Left kidney (tissue), 2 donors: ENCODE measurements around the gene ZNF496. TPM values are rescaled to one million over a fixed set of nuclear protein-coding genes. Genes with fewer than 3 reads are reported as not detected.
A peak's percentile ranks its signal among the peaks of the same experiment; 100 is the strongest.
"Not testable (repeated sequence)": the region's sequence is repeated elsewhere in the genome, so short reads cannot be mapped to it uniquely, and the experiment has no call there.

ENCODE experiments used
- DNase-seq: peaks from one replicate; pipeline ENCODE4 v3.0.0-alpha.2; 2013
- polyA plus RNA-seq: library from polyadenylated mRNA; unstranded; fragments of 120-200 nt; gene quantifications from one replicate; pipeline ENCODE4 v1.2.1, GENCODE V29; 2013; ENCODE audit not compliant: insufficient read length

The ZNF496 gene
- polyA plus RNA-seq, 1 donor, result 40.2 TPM

DNA sequence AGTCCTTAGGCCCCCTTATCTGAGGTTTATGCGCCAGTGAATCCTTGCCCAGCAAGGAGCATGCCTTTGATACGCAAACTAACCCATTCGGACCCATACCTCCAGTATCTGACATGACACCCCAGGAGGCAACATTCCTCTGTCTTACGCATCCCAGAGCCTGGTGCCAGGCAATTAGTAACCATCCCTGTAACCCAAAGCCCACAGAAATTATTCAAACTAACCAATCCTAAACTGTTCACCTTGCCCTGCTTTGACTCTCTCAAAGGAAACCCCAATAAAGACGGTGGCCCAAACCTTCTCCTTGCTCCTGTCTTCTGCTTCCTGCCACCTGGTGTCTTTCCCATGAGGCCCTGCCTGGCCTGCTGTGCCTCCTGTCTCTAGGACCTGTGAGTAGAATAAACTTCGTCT, 36.4 kb downstream of the ZNF496 start:
- no peak for DNase-seq

DNA sequence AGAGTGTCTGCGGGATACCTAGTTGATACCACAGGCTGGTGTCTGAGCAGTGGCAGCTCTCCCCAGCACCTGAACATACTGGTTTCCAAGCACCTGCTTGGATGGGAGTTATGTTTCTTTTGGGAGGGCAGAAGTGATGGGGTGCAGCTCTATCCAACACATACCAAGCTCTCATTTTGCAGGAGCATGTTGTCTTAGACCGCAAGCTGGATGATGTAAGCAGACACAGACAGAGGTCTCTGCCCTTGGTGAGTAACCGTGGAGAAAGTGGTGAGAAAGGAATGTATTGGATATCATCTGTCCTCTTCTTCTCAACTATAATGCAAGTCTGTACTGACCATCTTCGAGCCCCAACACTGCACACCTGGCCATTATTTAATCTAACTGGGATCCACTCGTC, 37.4 kb downstream of the ZNF496 start:
- DNase-seq, result no peak

DNA sequence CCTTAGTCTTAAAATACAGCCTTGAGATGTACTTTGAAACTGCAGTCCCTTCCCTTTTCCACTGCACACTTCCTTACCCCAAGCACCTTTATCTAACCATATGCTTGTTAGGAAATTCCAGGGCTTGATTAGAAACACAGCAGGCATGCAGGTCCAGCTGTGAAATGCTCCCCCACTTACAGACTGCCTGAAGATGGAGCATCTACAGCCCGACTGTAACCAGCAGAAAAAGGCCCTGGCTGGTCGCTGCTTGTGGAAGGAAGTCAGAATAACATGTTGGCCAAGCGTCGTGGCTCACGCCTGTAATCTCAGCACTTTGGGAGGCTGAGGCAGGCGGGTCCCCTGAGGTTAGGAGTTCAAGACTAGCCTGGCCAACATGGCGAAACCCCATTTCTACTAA, 38.6 kb downstream of the ZNF496 start:
- DNase-seq, result no peak

DNA sequence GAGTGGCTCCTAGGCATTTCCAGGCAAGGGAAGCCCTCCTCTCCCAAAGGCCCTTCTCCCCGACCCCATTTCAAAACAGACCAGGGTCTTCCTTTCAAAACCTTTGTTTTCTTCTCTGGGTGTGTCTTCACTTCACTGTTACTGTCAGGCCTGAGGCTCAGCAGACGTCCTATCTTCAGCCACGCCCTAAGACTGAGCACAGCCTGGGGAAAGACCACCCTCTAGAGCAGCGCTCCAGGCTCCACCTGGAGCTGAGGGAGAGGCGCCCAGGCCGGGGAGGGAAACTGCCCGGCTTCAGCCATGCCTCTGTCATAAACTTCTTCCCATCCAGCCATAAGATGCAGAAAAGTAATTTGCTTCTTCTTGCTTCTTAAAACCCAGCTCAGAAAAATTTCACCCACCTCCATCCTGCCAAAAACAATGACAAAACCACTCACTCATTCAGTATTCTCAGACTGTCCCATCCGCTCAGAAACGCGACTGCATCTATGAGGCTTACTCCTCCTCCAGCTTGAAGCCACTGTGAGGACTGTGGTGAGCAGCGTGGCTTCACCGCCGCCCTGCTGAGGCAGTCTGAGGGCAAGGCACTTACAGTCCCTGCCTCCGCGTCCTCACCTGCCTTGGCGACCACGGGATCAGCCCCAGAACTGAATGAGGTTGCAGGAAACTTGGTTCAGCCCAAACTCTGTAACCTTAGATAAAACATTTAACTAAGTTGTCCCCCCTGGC, 39.7 kb downstream of the ZNF496 start:
- DNase-seq, result no peak

DNA sequence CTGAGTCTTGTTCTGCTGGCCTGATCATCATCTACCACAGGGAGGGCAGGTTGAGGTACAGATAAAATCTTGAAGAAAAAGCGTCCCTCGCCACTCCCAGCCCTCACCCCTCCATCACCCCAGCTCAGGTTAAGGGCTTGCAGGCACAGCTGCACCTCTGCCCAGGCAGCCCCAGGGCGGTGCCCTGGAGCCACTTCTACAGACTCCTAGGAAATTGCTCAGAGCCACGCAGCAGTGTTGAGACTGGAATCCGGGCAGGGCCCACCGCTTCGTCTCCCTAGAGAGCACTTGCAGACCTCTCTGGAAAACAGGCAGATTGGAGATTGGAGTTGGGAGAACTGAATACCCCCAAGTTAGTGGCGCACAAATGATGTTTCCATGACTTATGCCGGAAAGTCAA, 40.5 kb downstream of the ZNF496 start:
- no peak for DNase-seq

DNA sequence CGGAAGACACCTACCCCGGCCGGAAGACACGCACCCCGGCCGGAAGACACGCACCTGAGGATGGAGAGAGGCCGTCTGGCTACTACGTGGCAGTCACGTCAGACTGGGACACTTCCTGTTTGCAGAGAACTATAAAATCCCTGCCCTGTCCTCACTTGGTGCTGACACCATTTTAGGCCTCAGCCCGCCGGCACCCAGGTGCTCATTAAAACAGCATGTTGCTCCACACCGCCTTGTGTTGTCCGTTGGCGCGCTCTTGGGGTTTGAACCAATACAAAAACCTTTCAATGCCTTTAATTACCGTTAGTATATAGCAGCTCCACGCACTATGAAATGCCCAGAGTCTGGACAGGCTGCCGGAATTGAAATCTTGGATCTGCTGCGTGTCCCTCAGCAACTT, 41.1 kb downstream of the ZNF496 start:
- DNase-seq, result no peak

DNA sequence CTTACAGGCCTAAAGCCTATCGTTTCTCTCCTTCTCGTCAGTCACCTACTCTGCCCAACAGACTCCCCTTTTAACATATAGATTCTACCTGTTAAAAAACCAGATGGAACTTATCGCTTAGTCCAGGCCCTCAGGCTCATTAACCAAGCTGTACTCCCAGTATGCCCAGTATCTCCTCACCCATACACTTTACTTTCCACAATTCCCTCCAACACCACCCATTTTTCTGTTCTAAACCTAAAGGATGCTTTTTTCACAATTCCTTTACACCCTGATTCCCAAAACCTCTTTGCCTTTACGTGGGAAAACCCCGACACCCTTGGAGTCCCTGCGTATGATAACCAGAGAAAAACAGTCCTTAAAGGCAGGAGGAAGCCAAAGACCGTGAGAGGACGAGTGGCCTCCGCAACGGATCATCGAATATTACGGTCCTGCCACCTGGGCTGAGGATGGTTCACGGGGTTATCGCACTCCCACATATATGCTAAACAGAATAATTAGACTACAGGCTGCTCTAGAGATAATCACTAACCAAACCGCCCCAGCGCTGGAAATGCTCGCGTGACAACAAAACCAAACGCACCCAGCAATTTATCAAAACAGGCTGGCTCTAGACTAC, 42.3 kb downstream of the ZNF496 start:
- DNase-seq, result not testable (repeated sequence)

DNA sequence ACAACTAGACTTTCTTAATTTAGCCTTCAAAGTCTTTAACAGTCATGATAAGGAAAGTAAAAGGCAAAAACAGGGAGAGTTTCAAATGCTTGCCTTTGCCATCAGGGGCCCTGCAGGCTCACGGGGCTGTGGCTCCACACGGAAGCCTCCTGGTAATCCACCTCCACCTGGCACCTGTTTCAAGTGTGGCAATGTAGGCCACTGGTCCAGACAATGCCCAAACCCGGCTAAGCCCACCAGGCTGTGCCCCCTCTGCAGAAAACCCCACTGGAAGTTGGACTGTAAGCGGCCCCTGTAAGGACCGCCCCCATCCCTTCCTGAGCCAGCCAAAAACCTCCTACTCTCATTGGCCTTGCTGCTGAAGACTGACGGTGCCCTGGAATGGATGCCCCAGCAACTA, 43.3 kb downstream of the ZNF496 start:
- DNase-seq, result no peak

DNA sequence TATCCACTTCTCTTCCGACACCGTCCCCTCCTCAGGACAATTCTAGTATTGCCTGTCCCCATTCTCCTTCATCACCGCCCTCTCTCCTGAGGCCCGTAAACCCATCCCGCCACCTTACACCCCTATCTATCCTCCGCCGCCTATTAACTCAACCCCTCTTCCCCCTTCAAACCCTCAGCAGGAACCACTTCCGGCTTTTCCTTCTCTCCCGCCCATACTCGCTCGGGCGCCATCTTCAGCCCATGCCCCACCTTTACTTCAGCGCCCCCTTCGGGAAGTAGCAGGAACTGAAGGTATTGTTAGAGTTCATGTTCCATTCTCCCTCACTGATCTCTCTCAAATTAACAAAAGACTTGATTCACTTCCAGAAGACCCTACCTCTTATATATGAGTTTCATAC, 44.2 kb downstream of the ZNF496 start:
- DNase-seq, result no peak

DNA sequence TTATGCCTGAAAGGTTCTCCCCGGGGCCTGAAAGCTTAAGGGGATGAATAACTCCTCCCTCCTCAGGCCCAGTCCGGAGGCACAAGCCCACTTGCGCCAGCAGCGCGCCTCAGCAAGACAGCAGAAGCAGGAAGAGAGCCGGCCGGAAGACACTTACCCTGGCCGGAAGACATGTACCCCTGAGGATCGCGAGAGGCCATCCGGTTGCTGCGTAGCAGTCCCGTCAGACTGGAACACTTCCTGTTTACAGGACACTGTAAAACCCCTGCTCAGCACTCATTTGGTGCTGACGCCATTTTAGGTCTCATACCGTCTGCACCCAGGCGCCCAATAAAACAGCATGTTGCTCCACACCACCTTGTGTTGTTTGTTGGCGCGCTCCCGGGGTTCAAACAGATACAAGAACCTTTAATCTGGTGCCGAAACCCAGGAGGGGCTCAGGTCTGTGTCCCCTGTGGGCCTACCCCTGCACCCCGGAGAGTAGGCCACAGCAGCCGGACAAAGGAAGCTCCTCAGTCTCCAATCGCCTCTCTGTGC, 45.5 kb downstream of the ZNF496 start:
- DNase-seq, result no peak

DNA sequence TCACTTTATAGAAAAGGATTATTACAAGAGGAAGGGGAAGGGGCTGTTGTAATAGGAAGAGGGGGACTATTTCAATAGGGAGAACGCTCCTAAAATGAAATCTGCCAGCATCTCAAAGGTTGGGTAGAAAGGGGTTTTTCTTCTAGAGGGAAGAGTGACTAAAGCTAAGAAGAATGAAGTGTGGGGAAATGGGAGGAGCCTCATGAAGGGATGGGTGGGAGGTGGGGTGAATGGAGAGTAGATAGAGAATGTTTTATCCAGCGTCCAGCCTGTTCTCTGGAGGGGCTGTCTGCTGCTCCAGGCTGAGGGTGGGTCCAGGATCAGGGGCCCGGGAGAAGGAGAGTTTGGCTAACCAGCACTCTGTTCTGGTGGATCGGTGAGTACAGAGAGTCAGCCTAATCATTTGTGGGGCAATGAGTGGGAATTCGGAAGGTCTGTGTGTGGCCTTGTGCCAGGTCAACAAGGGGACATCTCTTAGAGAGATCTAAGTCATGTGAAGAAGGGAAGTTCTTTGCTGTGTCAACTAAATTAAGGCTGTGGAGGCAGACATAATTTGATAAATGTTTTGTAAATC, 50.6 kb downstream of the ZNF496 start:
- DNase-seq, result no peak

DNA sequence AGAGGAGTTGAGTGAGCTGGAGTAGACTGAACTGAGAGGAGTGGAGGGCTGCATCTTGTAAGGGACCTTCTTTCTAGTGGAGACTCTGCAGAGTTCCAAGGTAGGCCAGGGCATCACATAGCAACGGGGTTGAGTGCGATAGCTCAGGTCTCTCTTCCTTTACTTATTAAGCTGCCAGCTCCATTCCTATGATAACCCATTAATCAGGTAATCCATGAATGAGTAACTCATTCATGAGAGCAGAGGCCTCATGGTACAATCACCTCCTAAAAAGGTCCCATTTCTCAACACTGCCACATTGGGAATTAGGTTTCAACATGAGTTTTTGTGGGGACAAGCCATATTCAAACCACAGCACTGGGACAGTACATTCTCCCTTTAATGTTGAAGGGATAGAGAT, 54.5 kb downstream of the ZNF496 start:
- DNase-seq, result peak; percentile 15

DNA sequence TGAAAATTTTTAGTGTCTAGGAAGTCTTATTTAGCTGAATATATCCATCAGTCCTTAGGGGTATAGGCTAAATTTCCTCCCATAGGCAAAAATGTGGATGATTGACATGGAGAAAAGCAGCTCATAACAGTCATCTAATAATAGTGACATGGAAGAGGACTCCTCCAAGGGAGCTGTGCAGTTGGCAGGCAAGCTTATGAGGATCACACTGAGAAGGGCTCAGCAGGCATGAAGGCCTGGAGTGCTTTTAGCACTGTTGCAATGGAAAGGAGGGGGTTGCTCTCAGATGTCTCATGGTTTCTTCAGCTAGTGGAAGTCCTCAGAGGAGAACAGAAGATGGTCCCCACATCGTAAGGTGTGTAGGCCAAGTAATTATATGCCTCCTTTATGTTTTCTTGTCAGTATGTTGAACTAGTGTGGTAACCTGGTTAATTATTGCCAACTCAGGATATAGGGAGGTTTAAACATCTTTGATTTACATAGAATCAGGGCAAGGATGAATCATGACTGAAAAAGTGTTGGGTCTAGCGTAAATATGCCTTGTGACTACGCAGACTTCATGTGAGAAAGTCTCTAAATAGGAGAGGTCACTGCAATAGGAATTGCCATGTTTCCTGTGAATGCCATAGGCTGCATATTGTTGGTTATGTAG, 56.9 kb downstream of the ZNF496 start:
- no peak for DNase-seq

DNA sequence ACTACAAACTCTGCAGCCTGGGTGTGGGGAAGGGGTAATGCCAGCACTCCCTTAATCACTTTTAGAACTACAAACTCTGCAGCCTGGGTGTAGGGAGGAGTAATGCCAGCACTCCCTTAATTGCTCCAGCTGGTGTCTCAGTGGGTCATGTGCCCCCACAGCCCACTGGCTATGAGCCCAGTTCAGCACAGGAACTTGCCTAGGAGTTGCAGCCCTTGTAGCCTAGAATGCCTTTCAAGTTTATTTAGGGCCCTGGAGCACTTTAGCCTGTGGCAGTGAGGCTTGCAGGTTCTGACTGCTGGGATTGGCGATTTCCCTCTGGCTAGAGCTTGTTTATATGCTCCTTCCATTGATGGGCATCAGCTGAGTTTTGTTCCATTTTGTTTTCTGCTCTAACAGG, 58.7 kb downstream of the ZNF496 start:
- DNase-seq, result no peak

DNA sequence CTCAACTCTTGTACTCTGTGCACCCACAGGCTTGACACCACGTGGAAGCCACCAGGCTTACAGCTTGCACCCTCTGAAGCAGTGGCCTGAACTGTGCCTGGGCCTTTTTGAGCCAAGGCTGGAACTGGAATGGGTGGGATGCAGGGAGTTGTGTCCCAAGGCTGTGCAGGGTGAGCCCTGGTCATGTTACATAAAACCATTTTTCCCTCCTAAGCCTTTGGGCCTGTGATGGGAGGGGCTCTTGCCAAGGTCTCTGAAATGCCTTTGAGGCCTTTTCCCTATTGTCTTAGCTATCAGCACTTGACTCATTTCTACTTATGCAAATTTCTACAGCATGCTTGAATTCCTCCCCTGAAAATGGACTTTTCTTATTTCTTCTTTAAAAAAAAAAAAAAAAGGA, 61.7 kb downstream of the ZNF496 start:
- no peak for DNase-seq

DNA sequence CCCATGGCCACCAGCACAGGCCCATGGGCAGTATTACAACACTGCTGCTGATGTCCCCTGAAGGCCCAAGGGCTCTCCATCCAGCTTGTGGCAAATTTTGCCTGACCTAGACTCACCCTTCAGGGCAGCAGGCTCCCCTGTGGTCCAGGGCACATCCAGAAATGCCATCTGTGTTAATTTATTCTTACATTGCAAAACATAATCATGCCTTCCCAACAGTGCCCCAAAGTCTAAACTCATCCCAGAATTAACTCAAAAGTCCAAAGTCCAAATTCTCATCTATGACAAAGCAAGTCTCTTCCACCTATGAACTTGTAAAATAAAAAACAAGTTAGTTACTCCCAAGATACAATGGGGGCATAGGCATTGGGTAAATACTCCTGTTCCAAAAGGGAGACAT, 62.5 kb downstream of the ZNF496 start:
- no peak for DNase-seq

DNA sequence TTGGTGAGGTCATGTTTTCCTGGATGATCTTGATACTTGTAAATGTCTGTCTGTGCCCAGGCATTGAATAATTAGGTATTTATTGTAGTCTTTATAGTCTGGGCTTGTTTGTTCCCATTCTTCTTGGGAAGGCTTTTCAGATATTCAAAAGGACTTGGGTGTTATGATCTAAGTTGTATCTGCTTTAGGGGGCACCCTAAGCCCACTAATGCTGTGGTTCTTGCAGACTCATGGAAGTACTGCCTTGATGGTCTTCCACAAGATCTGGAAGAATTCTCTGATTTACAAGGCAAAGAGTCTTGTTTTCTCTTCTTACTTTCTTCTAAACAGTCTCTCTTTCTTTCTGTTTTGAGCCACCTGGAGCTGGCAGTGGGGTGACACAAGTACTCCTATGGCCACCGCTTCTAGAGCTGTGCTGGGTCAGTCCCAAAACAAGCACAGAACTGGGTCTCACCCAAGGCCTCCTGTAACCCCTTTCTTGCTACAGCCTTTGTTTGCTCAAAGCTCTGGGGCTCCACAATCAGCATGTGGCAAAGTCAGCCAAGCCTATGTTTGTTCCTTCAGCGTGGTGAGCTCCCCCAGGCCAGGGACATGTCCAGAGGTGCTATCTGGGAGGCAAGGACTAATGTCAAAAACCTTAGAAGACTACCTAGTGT, 63.1 kb downstream of the ZNF496 start:
- no peak for DNase-seq

DNA sequence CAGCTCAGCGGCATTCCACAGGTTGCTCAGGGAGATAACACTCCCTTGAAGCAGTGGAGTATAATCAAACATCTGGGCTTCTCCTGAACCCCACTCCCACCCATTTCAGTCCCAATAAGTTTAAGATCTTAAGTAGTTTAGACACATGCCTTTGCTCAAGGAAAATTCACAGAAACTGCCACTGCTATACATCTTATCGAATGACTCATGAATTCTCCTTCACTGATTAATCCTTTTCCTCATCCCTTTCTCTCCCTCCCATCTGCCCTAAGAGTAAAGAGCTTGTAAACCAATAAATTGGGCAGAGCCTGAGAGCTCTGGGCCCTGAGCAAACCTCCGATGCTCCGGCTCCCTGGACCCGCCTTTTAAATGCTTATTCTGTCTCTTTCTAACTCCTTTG, 65.6 kb downstream of the ZNF496 start:
- DNase-seq, result no peak

DNA sequence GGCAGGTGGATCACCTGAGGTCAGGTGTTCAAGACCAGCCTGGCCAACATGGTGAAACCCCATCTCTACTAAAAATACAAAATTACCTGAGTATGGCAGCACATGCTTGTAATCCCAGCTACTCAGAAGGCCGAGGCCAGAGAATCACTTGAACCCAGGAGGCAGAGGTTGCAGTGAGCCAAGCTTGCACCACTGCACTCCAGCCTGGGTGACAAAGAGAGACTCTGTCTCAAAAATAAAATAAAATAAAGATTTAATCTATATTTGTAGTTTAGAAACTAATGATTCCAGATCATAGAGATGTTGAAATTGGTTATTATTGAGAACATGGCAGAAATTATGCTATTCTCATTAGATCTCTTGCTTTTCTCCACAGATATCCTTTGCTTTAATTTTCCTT, 75.9 kb downstream of the ZNF496 start, which contains the start of gene VN1R5:
TSS of gene VN1R5 (plus strand) at position 301 of the 400 bp plus-strand sequence.
- not testable (repeated sequence) for DNase-seq

DNA sequence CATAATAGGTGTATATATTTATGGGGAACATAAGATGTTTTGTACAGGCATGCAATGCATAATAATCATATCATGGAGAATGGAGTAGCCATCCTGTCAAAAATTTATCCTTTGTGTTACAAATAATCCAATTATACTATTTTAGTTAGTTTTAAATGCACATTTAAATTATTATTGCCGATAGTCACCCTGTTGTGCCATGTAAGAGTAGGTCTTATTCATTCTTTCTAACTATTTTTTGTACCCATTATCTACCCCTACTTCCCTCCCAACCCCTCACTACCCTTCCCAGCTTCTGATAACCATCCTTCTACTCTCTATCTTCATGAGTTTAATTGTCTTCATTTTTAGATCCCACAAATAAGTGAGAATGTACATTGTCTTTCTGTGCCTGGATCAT, 84.1 kb downstream of the ZNF496 start:
- DNase-seq, result no peak
